CD4-positive, alpha-beta T cell treated with Interleukin-17A for 1 hour (primary cell): ENCODE data around the gene SPRN.
"Not testable (repeated sequence)": the region's sequence is repeated elsewhere in the genome, so short reads cannot be mapped to it uniquely, and the experiment has no call there.

ENCODE experiments used
- DNase-seq: peaks from one replicate; pipeline ENCODE4 v3.0.0-alpha.2; 2020

SPRN gene

GRCh38 chr10:133405272-133405671 is 19.2 kb downstream of the SPRN start:
- DNase-seq, result no peak

GRCh38 chr10:133403784-133404183 is 20.6 kb downstream of the SPRN start:
- no peak for DNase-seq

- DNase-seq, result no peak
These were observed 21.1 kb downstream of the SPRN start for GRCh38 chr10:133403359-133403758.

GRCh38 chr10:133401981-133402725 is 22.3 kb downstream of the SPRN start:
- DNase-seq, result no peak

GRCh38 chr10:133401500-133401899 is 22.9 kb downstream of the SPRN start:
- no peak for DNase-seq

GRCh38 chr10:133400624-133401424 is 23.6 kb downstream of the SPRN start:
- no peak for DNase-seq

GRCh38 chr10:133399123-133399601 is 25.3 kb downstream of the SPRN start:
- DNase-seq, result no peak

GRCh38 chr10:133397938-133398337 is 26.5 kb downstream of the SPRN start:
- DNase-seq, result no peak

- DNase-seq, result no peak
These were observed 28.3 kb downstream of the SPRN start for GRCh38 chr10:133396035-133396624.

- no peak for DNase-seq
These were observed 29.6 kb downstream of the SPRN start for GRCh38 chr10:133394801-133395221.

- peak; percentile 93 for DNase-seq
These were observed 30.3 kb downstream of the SPRN start, which contains the start of gene MTG1 for GRCh38 chr10:133394064-133394663. MTG1 (plus strand) TSS chr10:133394157; CDS start chr10:133394221, 64 bp downstream.

GRCh38 chr10:133393401-133394063 is 30.9 kb downstream of the SPRN start:
- no peak for DNase-seq

- no peak for DNase-seq
These were observed 32.5 kb downstream of the SPRN start for GRCh38 chr10:133391761-133392518.

GRCh38 chr10:133391249-133391635 is 33.2 kb downstream of the SPRN start:
- DNase-seq, result no peak

GRCh38 chr10:133390597-133391248 is 33.7 kb downstream of the SPRN start:
- no peak for DNase-seq

- peak; percentile 54 for DNase-seq
These were observed 35.2 kb downstream of the SPRN start for GRCh38 chr10:133388973-133389818.

GRCh38 chr10:133388236-133388972 is 36.0 kb downstream of the SPRN start:
- DNase-seq, result no peak

GRCh38 chr10:133386951-133387350 is 37.5 kb downstream of the SPRN start:
- DNase-seq, result not testable (repeated sequence)

GRCh38 chr10:133385214-133385613 is 39.2 kb downstream of the SPRN start:
- DNase-seq, result no peak
